ENCODE results near the gene DPP6. TPM values are rescaled to one million over a fixed set of nuclear protein-coding genes. Genes with fewer than 3 reads are reported as not detected.

Gene DPP6
- total RNA-seq, 4 donors from 2014 or later: 0.94 to 1.9 TPM; not detected in 2

GRCh38 chr7:154343778-154344412 is 291.7 kb downstream of the DPP6 start:
- no peaks in the 10 kb centered on the region for H3K4me1 ChIP-seq
- TF ChIP-seq CTCF (IDR thresholded peaks at IDR 0.05 in 4 of 5, conservative IDR thresholded peaks at IDR 0.05 in 1 of 5) (no peak), POLR2A (IDR thresholded peaks at IDR 0.05) (no peak)
- ATAC-seq: no peak
- DNase-seq: no peak
- H3K27me3 ChIP-seq: no peaks in the 10 kb centered on the region
- no peak overlapping the region for H3K4me3 ChIP-seq
- in situ Hi-C loops (cut with MboI; ENCODE audit: low sequenced_read_pairs in 4 of 4) (no loop called here), intact Hi-C loops (cut with DNase I; ENCODE audit: low total_unique reads) (no loop called here)
- H3K36me3 ChIP-seq: no peaks in the 10 kb centered on the region
- no peak overlapping the region for H3K27ac ChIP-seq
- no peaks in the 10 kb centered on the region for H3K9me3 ChIP-seq

DNA sequence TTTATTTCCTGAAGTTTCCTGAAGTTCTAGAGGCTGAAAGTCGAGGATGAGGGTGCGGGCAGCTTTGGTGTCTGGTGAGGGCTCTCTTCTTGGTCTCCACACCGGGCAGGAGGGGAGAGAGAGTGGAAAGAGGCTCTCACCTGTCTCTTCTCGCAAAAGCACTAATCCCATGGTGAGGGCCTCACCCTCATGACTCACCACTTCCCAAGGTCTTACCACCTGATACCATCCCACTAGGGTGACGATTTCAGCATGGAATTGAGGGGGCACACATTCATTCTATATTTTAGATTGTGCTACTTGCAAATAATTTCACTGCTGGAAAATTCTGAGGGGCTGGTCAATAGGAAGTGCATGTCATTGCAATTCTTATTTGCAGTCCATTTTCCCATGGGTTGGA is 292.9 kb downstream of the DPP6 start:
- in situ Hi-C loops (cut with MboI; ENCODE audit: low sequenced_read_pairs in 4 of 4): no loop called here
- intact Hi-C loops (cut with DNase I; ENCODE audit: low total_unique reads): no loop called here

GRCh38 chr7:154347700-154348266 is 295.6 kb downstream of the DPP6 start:
- Histone ChIP-seq H3K4me3 (no peak overlapping the region), H3K36me3 (no peaks in the 10 kb centered on the region), H3K4me1 (no peaks in the 10 kb centered on the region), H3K27ac (no peak overlapping the region), H3K27me3 (no peaks in the 10 kb centered on the region), H3K9me3 (no peaks in the 10 kb centered on the region)
- TF ChIP-seq CTCF (IDR thresholded peaks at IDR 0.05 in 4 of 5, conservative IDR thresholded peaks at IDR 0.05 in 1 of 5): no peak
- no peak for ATAC-seq
- no peak for DNase-seq
- intact Hi-C loops (cut with DNase I; ENCODE audit: low total_unique reads): no loop called here
- in situ Hi-C loops (cut with MboI; ENCODE audit: low sequenced_read_pairs in 4 of 4): no loop called here

More for the DNA sequence above, 292.9 kb downstream of the DPP6 start:
- ATAC-seq (no peak), DNase-seq (no peak)
- H3K4me3 ChIP-seq: no peak overlapping the region
- H3K27me3 ChIP-seq: no peaks in the 10 kb centered on the region
- no peaks in the 10 kb centered on the region for H3K4me1 ChIP-seq
- H3K27ac ChIP-seq: no peak overlapping the region
- TF ChIP-seq CTCF (IDR thresholded peaks at IDR 0.05 in 4 of 5, conservative IDR thresholded peaks at IDR 0.05 in 1 of 5) (no peak), POLR2A (IDR thresholded peaks at IDR 0.05) (no peak)
- no peaks in the 10 kb centered on the region for H3K36me3 ChIP-seq
- H3K9me3 ChIP-seq: no peaks in the 10 kb centered on the region

DNA sequence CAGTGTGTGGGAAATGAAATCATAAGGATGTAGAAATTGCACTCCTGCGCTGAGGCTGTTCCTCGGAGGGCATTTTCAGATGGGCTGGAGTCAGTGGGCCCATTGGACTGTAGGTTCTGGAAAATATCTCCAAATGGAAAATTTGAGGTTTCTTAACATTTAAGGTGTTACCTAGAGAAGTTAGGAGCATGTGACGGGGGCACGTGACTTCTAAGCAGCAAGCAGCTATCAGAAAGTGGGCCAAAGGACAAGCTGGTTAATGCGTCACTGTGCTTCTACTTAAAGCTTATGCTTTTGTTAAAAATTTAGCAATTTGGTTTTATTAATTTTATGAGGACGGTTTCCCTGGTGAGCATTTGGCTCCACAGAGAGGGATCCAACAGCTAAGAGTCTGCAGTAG is 298.7 kb downstream of the DPP6 start:
- Histone ChIP-seq H3K4me1 (no peaks in the 10 kb centered on the region), H3K36me3 (no peaks in the 10 kb centered on the region), H3K9me3 (no peaks in the 10 kb centered on the region), H3K4me3 (no peak overlapping the region), H3K27ac (no peak overlapping the region), H3K27me3 (no peaks in the 10 kb centered on the region)
- DNase-seq (no peak), ATAC-seq (no peak)
- TF ChIP-seq POLR2A (IDR thresholded peaks at IDR 0.05) (no peak), CTCF (IDR thresholded peaks at IDR 0.05 in 4 of 5, conservative IDR thresholded peaks at IDR 0.05 in 1 of 5) (no peak)
- intact Hi-C loops (cut with DNase I; ENCODE audit: low total_unique reads) (no loop called here), in situ Hi-C loops (cut with MboI; ENCODE audit: low sequenced_read_pairs in 4 of 4) (no loop called here)

DNA sequence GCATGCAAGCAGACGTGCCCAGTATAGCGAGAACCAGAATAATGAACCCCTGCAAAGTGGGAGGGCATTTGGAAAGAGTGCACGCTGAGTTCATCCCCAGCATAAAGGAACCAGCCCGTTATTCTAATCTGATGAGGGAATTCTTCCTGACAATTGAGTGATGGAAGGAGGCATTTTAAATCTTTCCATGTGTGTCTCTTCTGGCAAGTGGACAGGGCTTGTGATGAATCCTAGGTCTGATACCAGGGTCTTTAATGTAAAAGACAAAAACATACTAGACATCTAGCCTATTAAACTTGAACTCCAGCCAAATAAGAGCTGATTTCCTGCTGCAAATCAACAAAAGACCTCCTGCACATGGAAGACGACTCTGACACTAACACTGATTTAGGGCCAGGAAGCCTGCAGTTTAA is 301.2 kb downstream of the DPP6 start:
- no peak overlapping the region for H3K27ac ChIP-seq
- DNase-seq: no peak
- ATAC-seq: no peak
- H3K36me3 ChIP-seq: no peaks in the 10 kb centered on the region
- no peaks in the 10 kb centered on the region for H3K4me1 ChIP-seq
- no peaks in the 10 kb centered on the region for H3K27me3 ChIP-seq
- intact Hi-C loops (cut with DNase I; ENCODE audit: low total_unique reads) (no loop called here), in situ Hi-C loops (cut with MboI; ENCODE audit: low sequenced_read_pairs in 4 of 4) (no loop called here)
- no peak overlapping the region for H3K4me3 ChIP-seq
- TF ChIP-seq CTCF (IDR thresholded peaks at IDR 0.05 in 4 of 5, conservative IDR thresholded peaks at IDR 0.05 in 1 of 5) (no peak), POLR2A (IDR thresholded peaks at IDR 0.05) (no peak)
- H3K9me3 ChIP-seq: no peaks in the 10 kb centered on the region
